Measurements from ENCODE around the gene PPFIA3. TPM values are rescaled to one million over a fixed set of nuclear protein-coding genes. Genes with fewer than 3 reads are reported as not detected.

The PPFIA3 gene
- total and polyA plus RNA-seq, 10 donors: 3.6 to 17.2 (median 6.3) TPM

- Histone ChIP-seq H3K36me3 (no peaks in the 10 kb centered on the region), H3K27ac (peak overlapping the region in 7 of 8 donors; percentile 10 to 76 (median 70)), H3K9me3 (peaks cover 0 to 6% (median 0%) of the 10 kb centered on the region in 8 donors), H3K4me3 (peak overlapping the region; percentile 44 to 75 (median 60)), H3K27me3 (replicated peaks in 1 of 7) (peaks cover 0 to 78% (median 30%) of the 10 kb centered on the region in 7 donors), H3K4me1 (peaks cover 16 to 56% (median 44%) of the 10 kb centered on the region in 6 donors)
- intact Hi-C loops (cut with DNase I; ENCODE audit: low total_unique reads): no loop called here
- DNase-seq: no peak
- TF ChIP-seq POLR2AphosphoS5 (IDR thresholded peaks at IDR 0.05) (no peak), POLR2A (IDR thresholded peaks at IDR 0.05) (no peak), CTCF (IDR thresholded peaks at IDR 0.05 in 8 of 11, conservative IDR thresholded peaks at IDR 0.05 in 3 of 11) (no peak)
- 7 to 17% (median 8%) methylated on average over 14 to 16 of the region's 16 CpGs for WGBS, 5 donors
These were observed 31.6 kb downstream of the PPFIA3 start for GRCh38 chr19:49150944-49151243.

- Histone ChIP-seq H3K9me3 (peaks cover 0 to 6% (median 0%) of the 10 kb centered on the region in 8 donors), H3K4me3 (peak overlapping the region in 3 of 8 donors; percentile 60 to 75 (median 64)), H3K36me3 (no peaks in the 10 kb centered on the region), H3K4me1 (peaks cover 16 to 51% (median 40%) of the 10 kb centered on the region in 6 donors), H3K27ac (peak overlapping the region in 2 of 8 donors; percentile 70 to 76), H3K27me3 (replicated peaks in 1 of 7) (peaks cover 0 to 75% (median 26%) of the 10 kb centered on the region in 7 donors)
- TF ChIP-seq POLR2A (IDR thresholded peaks at IDR 0.05): no peak
- TF ChIP-seq POLR2AphosphoS5 (IDR thresholded peaks at IDR 0.05): peak in 1 of 3 donors; percentile 15
- WGBS, 5 donors: 9 to 14% (median 12%) methylated on average over 41 to 45 of the region's 45 CpGs
- DNase-seq: no peak
- intact Hi-C loops (cut with DNase I; ENCODE audit: low total_unique reads): no loop called here
These were observed 32.1 kb downstream of the PPFIA3 start for GRCh38 chr19:49151267-49152118.

GRCh38 chr19:49152119-49152550, 32.8 kb downstream of the PPFIA3 start:
- 20 to 33% (median 27%) methylated on average over 10 of the region's 10 CpGs for WGBS, 5 donors
- Histone ChIP-seq H3K4me3 (peak overlapping the region in 1 of 8 donors; percentile 75), H3K27ac (peak overlapping the region in 1 of 8 donors; percentile 76), H3K4me1 (peaks cover 16 to 51% (median 40%) of the 10 kb centered on the region in 6 donors), H3K9me3 (peaks cover 0 to 6% (median 0%) of the 10 kb centered on the region in 8 donors), H3K27me3 (replicated peaks in 1 of 7) (peaks cover 0 to 68% (median 26%) of the 10 kb centered on the region in 7 donors), H3K36me3 (no peaks in the 10 kb centered on the region)
- no peak for TF ChIP-seq POLR2A (IDR thresholded peaks at IDR 0.05)
- no peak for TF ChIP-seq POLR2AphosphoS5 (IDR thresholded peaks at IDR 0.05)
- TF ChIP-seq CTCF (IDR thresholded peaks at IDR 0.05 in 8 of 11, conservative IDR thresholded peaks at IDR 0.05 in 3 of 11): no peak
- DNase-seq: no peak
- intact Hi-C loops (cut with DNase I; ENCODE audit: low total_unique reads): no loop called here

GRCh38 chr19:49153167-49153809, 33.9 kb downstream of the PPFIA3 start:
- H3K9me3 ChIP-seq: peaks cover 0 to 6% (median 0%) of the 10 kb centered on the region in 8 donors
- H3K36me3 ChIP-seq: no peaks in the 10 kb centered on the region
- H3K4me1 ChIP-seq: peaks cover 15 to 58% (median 48%) of the 10 kb centered on the region in 6 donors
- intact Hi-C loops (cut with DNase I; ENCODE audit: low total_unique reads): no loop called here
- peaks cover 0 to 68% (median 25%) of the 10 kb centered on the region in 7 donors for H3K27me3 ChIP-seq (replicated peaks in 1 of 7)
- no peak for DNase-seq
- H3K4me3 ChIP-seq: no peak overlapping the region
- 75 to 85% (median 83%) methylated on average over 9 to 10 of the region's 10 CpGs for WGBS, 5 donors
- H3K27ac ChIP-seq: no peak overlapping the region
- no peak for TF ChIP-seq POLR2A (IDR thresholded peaks at IDR 0.05)
- no peak for TF ChIP-seq POLR2AphosphoS5 (IDR thresholded peaks at IDR 0.05)
- TF ChIP-seq CTCF (IDR thresholded peaks at IDR 0.05 in 8 of 11, conservative IDR thresholded peaks at IDR 0.05 in 3 of 11): no peak

Measured in spleen (tissue), 11 donors.